Heart left ventricle (tissue), 13 donors: ENCODE results near the gene C7orf57.

Experiments
- POLR2A ChIP-seq, 2 donors: fragments of 450-650 bp; IDR thresholded peaks; one replicate each; pipeline ENCODE4 v1.6.1; 2017; ENCODE audit warnings: antibody characterized with exemption in 2 of 2, mild to moderate bottlenecking in 2 of 2, moderate library complexity in 2 of 2
- TF ChIP-seq, protein P1 (sequence below), 12 donors: fragments of 200-600 bp; sonication (generic) in 4 of 12; IDR thresholded peaks; one replicate each; pipeline versions ENCODE4 v1.5.0 to v1.8.0; 2018 to 2022; ENCODE audit warnings: antibody characterized with exemption in 12 of 12, mild to moderate bottlenecking in 5 of 12
- donor health status: ischemic (EF 13 %, LVEDD 7.1; RV severe dilation, severe dysfunction).
- donor health status: DM: no; HTN: yes; CAD: no.
- donor health status: DM: no; HTN: no; CAD: no.
- donor health status: ischemic (EF 25% LVEDD 6.9; RV normal size, moderate dysfunction).
- donor health status: ischemic (EF 25% LVEDD 5.7; RV mildly dilated, moderate dysfunction).
- donor health status: ischemic (EF 35%, LVEDD 5.7; RV mildly dilated, moderate dysfunction).
- donor health status: nonischemic (EF 11% LVEDD 7.7; RV severe dilation, severe dysfunction).
- donor health status: DM: yes; HTN: yes; CAD: no.
- donor health status: PGD.
- donor health status: ischemic (EF 29% LVEDD 5.4; RV normal size, mild dysfunction).
- donor health status: nonischemic (EF 23%, LVEDD 6.1; RV moderate dilation, normal function).

DNA sequence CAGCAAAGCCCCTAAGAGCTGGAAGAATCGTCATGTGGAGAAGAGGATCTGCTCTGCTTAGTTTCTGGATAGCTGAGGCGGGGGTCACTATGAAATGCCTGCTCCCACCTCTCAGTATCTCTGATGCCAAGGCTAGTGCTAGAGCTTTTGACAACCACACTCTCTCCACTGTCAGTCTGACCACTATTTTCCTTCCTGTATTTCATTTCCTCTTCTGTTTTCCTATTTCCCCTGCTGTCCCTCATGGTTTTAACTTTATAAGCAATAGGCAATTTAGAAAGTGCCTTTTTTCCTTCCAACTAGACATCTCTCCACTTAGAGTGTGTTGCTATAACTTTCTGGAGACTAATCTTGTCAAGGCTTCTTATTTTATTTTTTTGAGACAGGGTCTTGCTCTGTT lies 23.6 kb downstream of the C7orf57 start:
- TF ChIP-seq, protein P1, sequence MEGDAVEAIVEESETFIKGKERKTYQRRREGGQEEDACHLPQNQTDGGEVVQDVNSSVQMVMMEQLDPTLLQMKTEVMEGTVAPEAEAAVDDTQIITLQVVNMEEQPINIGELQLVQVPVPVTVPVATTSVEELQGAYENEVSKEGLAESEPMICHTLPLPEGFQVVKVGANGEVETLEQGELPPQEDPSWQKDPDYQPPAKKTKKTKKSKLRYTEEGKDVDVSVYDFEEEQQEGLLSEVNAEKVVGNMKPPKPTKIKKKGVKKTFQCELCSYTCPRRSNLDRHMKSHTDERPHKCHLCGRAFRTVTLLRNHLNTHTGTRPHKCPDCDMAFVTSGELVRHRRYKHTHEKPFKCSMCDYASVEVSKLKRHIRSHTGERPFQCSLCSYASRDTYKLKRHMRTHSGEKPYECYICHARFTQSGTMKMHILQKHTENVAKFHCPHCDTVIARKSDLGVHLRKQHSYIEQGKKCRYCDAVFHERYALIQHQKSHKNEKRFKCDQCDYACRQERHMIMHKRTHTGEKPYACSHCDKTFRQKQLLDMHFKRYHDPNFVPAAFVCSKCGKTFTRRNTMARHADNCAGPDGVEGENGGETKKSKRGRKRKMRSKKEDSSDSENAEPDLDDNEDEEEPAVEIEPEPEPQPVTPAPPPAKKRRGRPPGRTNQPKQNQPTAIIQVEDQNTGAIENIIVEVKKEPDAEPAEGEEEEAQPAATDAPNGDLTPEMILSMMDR (IDR thresholded peaks at IDR 0.05): no peak
- no peak for TF ChIP-seq POLR2A (IDR thresholded peaks at IDR 0.05)
